GM12801 (cell line): Measurements from ENCODE around the gene PCDHA10.

Experiments
- CTCF ChIP-seq: IDR thresholded peaks from one replicate; pipeline ENCODE4 v1.5.1; 2011; ENCODE audit warnings: control low read depth; ENCODE audit not compliant: insufficient read length; ENCODE audit errors: extremely low read depth

The PCDHA10 gene

GRCh38 chr5:140870221-140871201 lies 14.8 kb downstream of the PCDHA10 start:
- TF ChIP-seq CTCF: no peak

- no peak for TF ChIP-seq CTCF
Observed at GRCh38 chr5:140875085-140876065, 19.7 kb downstream of the PCDHA10 start, which contains the start of gene PCDHA12. Gene PCDHA12, plus strand, starts transcription at chr5:140875308. Its CDS starts 165 bp downstream, at chr5:140875473.

GRCh38 chr5:140877262-140877581 lies 21.5 kb downstream of the PCDHA10 start:
- TF ChIP-seq CTCF: no peak

- no peak for TF ChIP-seq CTCF
Observed at GRCh38 chr5:140881889-140882590, 26.3 kb downstream of the PCDHA10 start, which contains the start of gene PCDHA13. Gene PCDHA13, plus strand, starts transcription at chr5:140882124. Its CDS starts 145 bp downstream, at chr5:140882269.

- TF ChIP-seq CTCF: no peak
Observed at GRCh38 chr5:140882591-140882899, 26.8 kb downstream of the PCDHA10 start.

- no peak for TF ChIP-seq CTCF
Observed at GRCh38 chr5:140883373-140883772, 27.7 kb downstream of the PCDHA10 start.
